ENCODE measurements around the gene PLK3. TPM values are rescaled to one million over a fixed set of nuclear protein-coding genes. Genes with fewer than 3 reads are reported as not detected.
A peak's percentile ranks its signal among the peaks of the same experiment; 100 is the strongest.

PLK3 gene
- total and polyA plus RNA-seq, 9 of the 15 experiments (the other 6 are each of a cell fraction or from before 2014, with no cell fraction given): 0.52 to 22.7 (median 11.0) TPM

GRCh38 chr1:44817771-44818495, 17.8 kb downstream of the PLK3 start:
- peaks cover 13 to 33% of the 10 kb centered on the region in 2 experiments for H3K4me1 ChIP-seq (replicated peaks in 1 of 2; ENCODE audit: control insufficient read depth in 2 of 2, insufficient read depth in 2 of 2, low read length in 2 of 2)
- in situ Hi-C loops (cut with MboI) (no loop called here), intact Hi-C loops (cut with micrococcal nuclease) (loop anchor here (2.0 to 5.0 kb wide), 2 partner anchors 17 to 41 kb away; partner anchors contain the start of genes PLK3 and RPS8)
- no peaks in the 10 kb centered on the region for H4K20me1 ChIP-seq (replicated peaks; ENCODE audit: control insufficient read depth, insufficient read depth, low read length)
- H3K79me2 ChIP-seq (ENCODE audit: control insufficient read depth, insufficient read depth, low read length): no peaks in the 10 kb centered on the region
- no peaks in the 10 kb centered on the region for H3K27me3 ChIP-seq (ENCODE audit: control insufficient read depth in 2 of 2, insufficient read depth in 2 of 2, low read length in 2 of 2)
- H3K9me1 ChIP-seq (ENCODE audit: control insufficient read depth, insufficient read depth, low read length): no peaks in the 10 kb centered on the region
- no peak overlapping the region for H3K4me3 ChIP-seq
- POLR2A ChIA-PET: interaction anchor here (0.6 to 9.2 kb wide), 21 partner anchors 14 to 1429 kb away, joined by 3 to 594 read pairs (median 11); partner anchors contain the start of genes BEST4, BTBD19, DYNLT4 and EIF2B3
- CTCF ChIA-PET (ENCODE audit: low intra/inter-chr PET ratio): no interaction called here
- H3K27ac ChIP-seq (ENCODE audit: extremely low read depth, low read depth, low read length): no peak overlapping the region
- no peak overlapping the region for H2AFZ ChIP-seq (ENCODE audit: low read depth, low read length)
- BruUV-seq (replicated peaks): no TSS peak
- ATAC-seq: no peak
- FAIRE-seq: no peak
- WGBS (ENCODE audit: insufficient coverage, low coverage, missing lambda C conversion rate): 85% methylated on average over 11 of the region's 11 CpGs
- no peak overlapping the region for H3K9ac ChIP-seq (ENCODE audit: insufficient read depth in 1 of 2, low read depth in 2 of 2, low read length in 2 of 2)
- no peaks in the 10 kb centered on the region; the same call in 1 of the 2 replicates for H3K9me3 ChIP-seq (replicated peaks; ENCODE audit: control insufficient read depth, insufficient read depth, low read depth, low read length)
- H3K4me2 ChIP-seq (ENCODE audit: insufficient read depth, low read length): no peak overlapping the region
- no peak for DNase-seq (ENCODE audit: extremely low read depth in 1 of 4, low spot score in 3 of 4)
- H3K36me3 ChIP-seq (ENCODE audit: control insufficient read depth, insufficient read depth, low read length): no peaks in the 10 kb centered on the region
- no peak for TF ChIP-seq ZNF77 (CRISPR knock-in tag; IDR thresholded peaks at IDR 0.05)
- TF ChIP-seq ZNF239 (CRISPR knock-in tag; IDR thresholded peaks at IDR 0.05): no peak
- TF ChIP-seq TFAP4 (CRISPR knock-in tag; IDR thresholded peaks at IDR 0.05; ENCODE audit: borderline replicate concordance): no peak
- TF ChIP-seq MCM2 (IDR thresholded peaks at IDR 0.05; ENCODE audit: low read depth): no peak
- no peak for TF ChIP-seq ZNF121 (CRISPR knock-in tag; conservative IDR thresholded peaks at IDR 0.05)
- TF ChIP-seq CEBPB (tag; IDR thresholded peaks at IDR 0.05): 0 out of 2 replicates have a peak, but pooled peaks have one; percentile 16
- TF ChIP-seq PATZ1 (CRISPR knock-in tag; IDR thresholded peaks at IDR 0.05; ENCODE audit: borderline replicate concordance): no peak
- TF ChIP-seq TGIF2 (CRISPR knock-in tag; IDR thresholded peaks at IDR 0.05): no peak
- TF ChIP-seq POLR3G (IDR thresholded peaks at IDR 0.05; ENCODE audit: extremely low read depth, insufficient read length, insufficient replicate concordance): no peak
- no peak for TF ChIP-seq HDAC6 (IDR thresholded peaks at IDR 0.05; ENCODE audit: low read depth, low read length)
- no peak for TF ChIP-seq ZBTB12 (CRISPR knock-in tag; IDR thresholded peaks at IDR 0.05)
- TF ChIP-seq TRIM24 (IDR thresholded peaks at IDR 0.05): 0 out of 4 replicates have a peak, but pooled peaks of 1 of the 2 experiments have one; percentile 16
- no peak for TF ChIP-seq HMGN3 (IDR thresholded peaks at IDR 0.05; ENCODE audit: borderline replicate concordance, extremely low read depth, insufficient read length, low read depth, low read length)
- TF ChIP-seq DIDO1 (tag; IDR thresholded peaks at IDR 0.05; ENCODE audit: low read depth): no peak
- no peak for TF ChIP-seq ZNF740 (CRISPR knock-in tag; IDR thresholded peaks at IDR 0.05)
- no peak for TF ChIP-seq ZNF740 (tag; IDR thresholded peaks at IDR 0.05)
